GM19043 (cell line): ENCODE results near the gene CNNM1.

Source experiments
- ATAC-seq: cut with Tn5 transposase; IDR thresholded peaks from one replicate; pipeline ENCODE4 v1.9.1; 2021; ENCODE audit warnings: low read depth; ENCODE audit not compliant: unreplicated experiment

The CNNM1 gene

DNA sequence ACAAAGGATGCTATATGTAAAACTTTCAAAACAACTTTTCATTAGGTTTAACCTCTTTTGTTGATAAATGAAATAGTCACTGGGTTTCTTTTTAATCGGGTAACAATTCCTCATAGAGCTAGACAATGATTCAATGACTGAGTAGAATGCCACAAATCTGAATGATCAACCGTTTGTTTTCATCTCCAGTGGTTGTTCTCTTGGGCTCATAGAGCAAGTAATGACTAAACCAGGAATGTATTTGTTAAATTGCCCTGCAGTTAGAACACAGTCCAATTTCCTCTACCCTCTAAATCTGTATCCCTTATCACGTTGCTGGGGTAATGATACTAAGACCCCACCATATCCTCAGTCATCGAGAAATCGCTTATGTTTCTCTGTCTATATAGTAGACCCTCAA lies 40.0 kb downstream of the CNNM1 start:
- no peak for ATAC-seq

GRCh38 chr10:99369551-99369950 lies 40.4 kb downstream of the CNNM1 start:
- no peak for ATAC-seq

DNA sequence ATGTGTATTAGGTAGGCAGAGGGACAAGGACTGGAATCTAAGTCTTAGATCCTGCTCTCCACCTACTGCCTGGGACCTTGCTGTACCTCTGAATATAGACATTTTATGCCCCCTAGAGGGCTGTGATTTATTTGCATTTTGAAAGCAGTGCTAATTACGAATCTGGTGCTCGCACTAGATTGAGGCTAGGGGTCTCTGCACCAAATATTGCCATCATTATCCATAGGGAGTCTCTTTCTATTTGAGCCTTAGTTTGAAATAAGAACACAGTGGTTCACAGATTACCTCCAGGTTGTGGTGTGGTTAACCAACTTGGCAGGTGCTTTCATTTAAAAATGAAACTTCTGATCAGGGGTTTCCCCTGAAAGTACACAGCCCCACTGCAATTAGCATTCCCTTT lies 41.8 kb downstream of the CNNM1 start:
- peak; percentile 93 for ATAC-seq

DNA sequence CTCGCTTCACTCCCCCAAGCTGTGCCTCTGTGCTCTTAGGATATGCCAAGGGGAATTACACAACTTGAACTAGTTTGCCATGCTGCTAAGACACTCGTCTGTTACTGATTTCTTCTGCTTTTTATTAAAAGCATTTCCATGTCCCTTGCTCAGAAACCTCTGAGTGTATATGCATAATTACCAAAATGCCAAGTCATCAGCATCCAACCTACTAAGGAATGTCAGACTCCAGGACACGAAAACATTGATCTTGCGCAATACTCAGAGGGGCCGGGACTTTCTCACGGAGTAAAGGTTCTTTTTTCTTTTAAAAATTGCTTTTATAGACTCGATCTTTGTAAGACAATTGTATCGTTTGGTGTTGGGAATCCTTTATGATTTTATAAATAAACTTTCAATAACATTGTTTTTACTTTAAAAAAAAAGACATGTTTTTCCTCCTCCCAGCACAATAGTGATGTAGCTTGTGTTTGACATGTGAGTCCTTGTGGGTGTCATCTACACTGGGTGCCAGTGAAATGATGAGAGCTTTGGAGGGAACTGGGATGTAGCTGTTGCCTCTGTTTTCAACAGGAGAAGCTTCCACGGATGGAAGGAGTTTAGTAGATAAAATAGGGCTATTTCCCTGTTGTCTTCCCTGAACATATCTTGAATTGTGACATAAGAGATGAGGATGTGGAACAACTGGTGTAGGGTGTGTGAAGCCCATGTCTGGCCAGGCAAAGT lies 43.6 kb downstream of the CNNM1 start:
- ATAC-seq, result no peak

- no peak for ATAC-seq
Measured at GRCh38 chr10:99374526-99374925, 45.4 kb downstream of the CNNM1 start.

DNA sequence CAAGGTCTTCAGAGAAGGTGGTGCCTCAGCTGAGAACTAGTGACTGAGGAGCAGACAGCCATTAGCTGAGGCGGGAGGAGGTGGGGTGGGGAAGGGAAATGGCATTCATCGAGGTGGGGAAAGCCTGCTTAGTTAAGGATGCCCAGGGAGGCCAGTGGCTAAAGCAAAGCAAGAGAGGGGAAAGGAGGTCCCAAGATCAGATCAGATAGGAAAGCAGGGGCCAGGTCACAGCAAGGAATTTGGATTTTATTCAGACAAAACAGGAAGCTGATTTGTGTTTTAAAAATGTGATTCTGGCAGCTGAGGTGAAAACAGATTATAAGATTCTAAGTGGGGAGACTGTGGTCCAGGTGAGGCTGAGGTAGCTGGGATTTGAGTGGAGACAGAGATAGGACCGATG lies 45.8 kb downstream of the CNNM1 start:
- no peak for ATAC-seq

DNA sequence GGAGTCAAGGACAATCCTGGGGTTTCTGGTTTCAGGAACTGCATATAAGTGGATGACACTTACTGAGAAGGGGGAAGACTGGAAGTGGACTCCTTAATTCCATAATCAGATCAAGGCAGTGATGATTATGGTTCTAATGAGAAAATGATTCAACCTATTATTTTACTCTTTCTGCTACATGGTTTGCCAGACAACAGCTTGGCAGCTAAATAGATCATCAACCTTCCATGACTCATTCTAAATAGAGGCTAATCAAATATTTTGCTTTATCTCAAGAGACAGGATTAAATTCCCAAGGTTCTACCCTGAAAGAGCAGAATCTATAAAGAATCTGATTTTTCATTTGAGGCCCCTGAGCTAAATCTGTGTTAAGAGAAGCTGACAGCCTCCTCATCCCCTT lies 46.3 kb downstream of the CNNM1 start:
- no peak for ATAC-seq

DNA sequence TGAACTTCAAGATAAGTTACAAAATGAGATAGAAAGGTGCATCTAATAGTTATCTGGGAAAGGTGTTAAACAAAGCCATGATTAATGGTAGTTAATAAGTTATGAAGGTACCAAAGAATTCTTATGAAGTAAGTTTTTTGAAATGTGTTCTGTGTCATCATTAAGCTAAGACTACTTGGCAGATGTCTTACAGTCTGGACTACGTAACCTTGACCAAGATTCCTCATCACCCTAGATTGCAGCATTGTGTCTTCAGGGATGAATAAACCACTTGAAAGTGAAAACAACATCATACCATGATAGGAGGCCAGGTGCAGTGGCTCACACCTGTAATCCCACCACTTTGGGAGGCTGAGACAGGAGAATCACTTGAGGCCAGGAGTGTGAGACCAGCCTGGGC lies 53.0 kb downstream of the CNNM1 start:
- no peak for ATAC-seq

- no peak for ATAC-seq
Measured at GRCh38 chr10:99387071-99387470, 57.9 kb downstream of the CNNM1 start.

DNA sequence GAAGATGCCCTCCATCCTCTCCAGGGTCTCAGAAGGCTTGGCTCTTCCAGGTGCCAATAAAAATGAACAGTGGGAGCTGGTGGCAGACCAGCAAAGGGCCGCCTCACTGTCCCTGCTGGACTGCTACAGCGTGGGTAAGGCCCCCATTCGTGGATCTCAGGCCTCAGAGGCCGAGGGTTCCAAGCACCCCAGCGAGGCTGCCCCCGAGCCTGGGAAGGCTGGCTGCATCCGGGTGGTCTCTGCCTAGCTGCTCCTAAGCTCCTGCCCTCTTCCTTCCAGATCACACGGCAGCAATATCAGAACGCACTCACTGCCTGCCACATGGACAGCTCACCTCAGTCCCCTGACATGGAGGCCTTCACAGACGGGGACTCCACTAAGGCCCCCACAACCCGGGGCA lies 58.4 kb downstream of the CNNM1 start:
- no peak for ATAC-seq

DNA sequence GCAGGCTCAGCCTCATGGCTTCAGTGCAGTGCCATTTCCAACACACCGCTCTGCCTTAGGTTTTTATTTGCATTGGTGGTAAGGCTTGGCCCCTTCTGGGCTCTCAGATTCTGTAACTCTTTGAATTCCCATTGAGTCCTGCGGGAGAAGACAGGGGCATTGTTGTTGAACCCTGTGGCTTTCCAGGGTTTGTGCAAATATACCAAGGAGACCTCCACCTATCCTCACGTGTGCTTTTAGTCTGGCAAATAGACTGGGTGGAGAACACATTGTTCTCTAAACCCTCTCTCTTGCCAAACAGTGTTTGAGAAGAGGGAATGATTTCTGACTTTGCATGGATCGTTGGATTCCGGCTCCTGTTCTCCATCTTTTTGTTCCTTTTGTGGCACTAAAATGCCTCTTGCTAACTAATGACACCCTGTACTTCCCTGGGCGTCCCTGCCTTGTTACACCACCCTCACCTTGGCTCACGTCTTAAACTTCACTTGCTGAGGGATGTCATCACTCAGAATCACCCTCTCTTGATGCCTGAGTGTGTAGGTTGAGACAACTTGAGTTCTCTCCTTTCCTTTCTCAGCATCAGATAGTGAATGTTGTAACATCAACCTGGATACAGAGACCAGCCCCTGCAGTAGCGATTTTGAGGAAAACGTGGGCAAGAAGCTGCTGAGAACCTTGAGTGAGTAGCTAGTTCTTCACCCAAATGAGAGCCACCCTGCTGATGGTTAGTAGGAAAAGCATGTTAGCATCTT lies 60.7 kb downstream of the CNNM1 start:
- no peak for ATAC-seq

GRCh38 chr10:99391346-99391745 lies 62.2 kb downstream of the CNNM1 start:
- ATAC-seq, result no peak

- ATAC-seq, result no peak
Measured at GRCh38 chr10:99393036-99393435, 63.9 kb downstream of the CNNM1 start.

DNA sequence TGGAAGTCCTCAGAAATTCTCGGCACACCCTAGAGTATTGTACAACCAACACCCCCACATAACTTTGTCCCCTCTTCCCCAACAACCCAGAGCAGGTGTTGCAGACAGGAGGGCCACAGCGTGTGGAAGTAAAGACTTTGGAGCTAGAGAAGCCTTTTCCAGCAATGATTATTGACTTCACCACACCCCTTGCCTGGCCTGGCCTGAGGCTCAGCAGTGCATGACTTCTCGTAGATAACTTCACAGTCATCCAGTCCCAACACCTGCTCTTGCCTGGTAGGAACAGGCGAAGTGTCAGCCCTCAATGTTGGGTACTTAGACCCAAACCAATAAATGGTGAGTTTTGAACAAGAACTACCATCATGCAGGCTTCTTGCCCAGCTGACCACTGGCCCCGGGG lies 64.5 kb downstream of the CNNM1 start:
- no peak for ATAC-seq

GRCh38 chr10:99394256-99394655 lies 65.1 kb downstream of the CNNM1 start:
- ATAC-seq, result no peak

DNA sequence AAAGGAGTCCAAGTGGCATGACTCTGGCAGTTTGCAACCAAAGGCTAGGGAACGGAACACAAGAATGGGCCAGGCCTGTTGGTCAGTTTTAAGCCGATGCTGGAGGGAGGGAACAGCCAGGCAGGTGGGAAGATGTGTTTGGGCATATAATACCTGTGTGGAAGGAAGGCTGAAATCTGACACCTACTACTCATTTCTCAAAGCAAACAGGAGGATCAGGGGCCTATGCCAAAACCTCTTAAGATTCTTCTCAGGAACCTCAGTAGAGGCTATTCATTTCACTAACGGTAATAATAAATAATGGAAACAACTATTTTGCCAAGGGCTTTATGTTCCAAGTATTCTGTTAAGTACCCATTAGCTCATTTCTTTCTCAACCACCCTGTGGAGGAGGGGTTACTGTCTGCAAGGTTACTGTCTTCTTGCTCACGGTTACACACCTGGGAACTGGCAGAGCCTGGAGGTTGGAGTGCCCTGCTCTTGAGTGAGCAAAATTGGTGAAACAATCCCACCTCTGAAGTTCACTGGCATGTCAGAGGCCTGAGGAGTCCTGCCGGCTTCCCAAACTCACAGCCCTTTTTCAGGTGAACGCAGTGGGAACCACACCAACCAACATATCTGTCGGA lies 65.7 kb downstream of the CNNM1 start:
- no peak for ATAC-seq

- no peak for ATAC-seq
Measured at GRCh38 chr10:99395750-99396445, 66.7 kb downstream of the CNNM1 start.

GRCh38 chr10:99396471-99396870 lies 67.3 kb downstream of the CNNM1 start:
- no peak for ATAC-seq

- no peak for ATAC-seq
Measured at GRCh38 chr10:99399664-99400063, 70.5 kb downstream of the CNNM1 start.

DNA sequence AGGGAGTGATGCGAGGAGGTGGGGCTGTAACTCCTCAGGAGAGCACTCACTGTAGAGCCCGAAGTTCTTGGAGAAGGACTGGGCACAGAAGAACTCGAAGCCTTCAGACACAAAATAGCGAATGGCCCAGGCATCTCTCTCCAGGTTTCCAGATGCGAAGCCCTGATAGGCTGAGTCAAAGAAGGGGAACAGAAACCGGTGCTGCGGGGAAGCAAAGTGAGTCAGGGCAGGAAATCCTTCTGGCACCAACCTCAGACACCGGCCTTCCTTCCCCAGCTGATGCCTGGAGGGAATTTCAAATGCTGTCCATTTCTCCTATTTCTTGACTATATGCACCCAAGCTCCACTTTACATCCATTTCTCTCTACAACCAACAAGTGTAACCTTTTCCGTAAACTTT lies 74.5 kb downstream of the CNNM1 start:
- no peak for ATAC-seq

DNA sequence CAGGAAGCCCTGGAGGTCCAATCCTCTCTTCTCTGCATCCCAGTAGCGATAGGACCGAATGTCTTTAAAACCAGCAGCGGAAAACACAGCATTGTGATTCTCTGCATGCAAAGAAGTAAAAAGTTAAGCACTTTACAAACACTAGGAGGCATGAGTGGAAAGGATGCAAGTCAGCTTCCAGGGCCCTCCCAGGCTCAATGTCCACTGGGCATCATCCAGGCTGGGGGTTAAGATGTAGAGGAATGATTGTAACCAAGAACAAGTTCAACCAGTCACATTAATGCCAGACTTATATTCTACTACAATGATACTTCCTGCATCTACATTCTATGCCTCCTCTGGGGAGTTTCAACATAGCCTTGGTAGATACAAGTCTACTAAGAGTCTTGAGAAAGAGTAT lies 77.0 kb downstream of the CNNM1 start:
- no peak for ATAC-seq
